ENCODE results near the gene KCNH2.
"Not testable (repeated sequence)": the region's sequence is repeated elsewhere in the genome, so short reads cannot be mapped to it uniquely, and the experiment has no call there.

KCNH2 gene, protein sequence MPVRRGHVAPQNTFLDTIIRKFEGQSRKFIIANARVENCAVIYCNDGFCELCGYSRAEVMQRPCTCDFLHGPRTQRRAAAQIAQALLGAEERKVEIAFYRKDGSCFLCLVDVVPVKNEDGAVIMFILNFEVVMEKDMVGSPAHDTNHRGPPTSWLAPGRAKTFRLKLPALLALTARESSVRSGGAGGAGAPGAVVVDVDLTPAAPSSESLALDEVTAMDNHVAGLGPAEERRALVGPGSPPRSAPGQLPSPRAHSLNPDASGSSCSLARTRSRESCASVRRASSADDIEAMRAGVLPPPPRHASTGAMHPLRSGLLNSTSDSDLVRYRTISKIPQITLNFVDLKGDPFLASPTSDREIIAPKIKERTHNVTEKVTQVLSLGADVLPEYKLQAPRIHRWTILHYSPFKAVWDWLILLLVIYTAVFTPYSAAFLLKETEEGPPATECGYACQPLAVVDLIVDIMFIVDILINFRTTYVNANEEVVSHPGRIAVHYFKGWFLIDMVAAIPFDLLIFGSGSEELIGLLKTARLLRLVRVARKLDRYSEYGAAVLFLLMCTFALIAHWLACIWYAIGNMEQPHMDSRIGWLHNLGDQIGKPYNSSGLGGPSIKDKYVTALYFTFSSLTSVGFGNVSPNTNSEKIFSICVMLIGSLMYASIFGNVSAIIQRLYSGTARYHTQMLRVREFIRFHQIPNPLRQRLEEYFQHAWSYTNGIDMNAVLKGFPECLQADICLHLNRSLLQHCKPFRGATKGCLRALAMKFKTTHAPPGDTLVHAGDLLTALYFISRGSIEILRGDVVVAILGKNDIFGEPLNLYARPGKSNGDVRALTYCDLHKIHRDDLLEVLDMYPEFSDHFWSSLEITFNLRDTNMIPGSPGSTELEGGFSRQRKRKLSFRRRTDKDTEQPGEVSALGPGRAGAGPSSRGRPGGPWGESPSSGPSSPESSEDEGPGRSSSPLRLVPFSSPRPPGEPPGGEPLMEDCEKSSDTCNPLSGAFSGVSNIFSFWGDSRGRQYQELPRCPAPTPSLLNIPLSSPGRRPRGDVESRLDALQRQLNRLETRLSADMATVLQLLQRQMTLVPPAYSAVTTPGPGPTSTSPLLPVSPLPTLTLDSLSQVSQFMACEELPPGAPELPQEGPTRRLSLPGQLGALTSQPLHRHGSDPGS

GRCh38 chr7:150978126-150978789 is at the start of gene KCNH2:
TSS of gene KCNH2 (minus strand) at chr7:150978321. CDS start at chr7:150977913, 408 bp downstream.
- no peak for DNase-seq
- in situ Hi-C loops (cut with MboI; ENCODE audit: low pct_unique_long_range_greater_than_20kb, low sequenced_read_pairs): no loop called here

GRCh38 chr7:151027728-151028130 is 49.6 kb upstream of the KCNH2 start:
- in situ Hi-C loops (cut with MboI; ENCODE audit: low pct_unique_long_range_greater_than_20kb, low sequenced_read_pairs); DNase-seq: not testable (repeated sequence)

- in situ Hi-C loops (cut with MboI; ENCODE audit: low pct_unique_long_range_greater_than_20kb, low sequenced_read_pairs); DNase-seq: not testable (repeated sequence)
Measured at GRCh38 chr7:151026771-151027727, 48.9 kb upstream of the KCNH2 start.

DNA sequence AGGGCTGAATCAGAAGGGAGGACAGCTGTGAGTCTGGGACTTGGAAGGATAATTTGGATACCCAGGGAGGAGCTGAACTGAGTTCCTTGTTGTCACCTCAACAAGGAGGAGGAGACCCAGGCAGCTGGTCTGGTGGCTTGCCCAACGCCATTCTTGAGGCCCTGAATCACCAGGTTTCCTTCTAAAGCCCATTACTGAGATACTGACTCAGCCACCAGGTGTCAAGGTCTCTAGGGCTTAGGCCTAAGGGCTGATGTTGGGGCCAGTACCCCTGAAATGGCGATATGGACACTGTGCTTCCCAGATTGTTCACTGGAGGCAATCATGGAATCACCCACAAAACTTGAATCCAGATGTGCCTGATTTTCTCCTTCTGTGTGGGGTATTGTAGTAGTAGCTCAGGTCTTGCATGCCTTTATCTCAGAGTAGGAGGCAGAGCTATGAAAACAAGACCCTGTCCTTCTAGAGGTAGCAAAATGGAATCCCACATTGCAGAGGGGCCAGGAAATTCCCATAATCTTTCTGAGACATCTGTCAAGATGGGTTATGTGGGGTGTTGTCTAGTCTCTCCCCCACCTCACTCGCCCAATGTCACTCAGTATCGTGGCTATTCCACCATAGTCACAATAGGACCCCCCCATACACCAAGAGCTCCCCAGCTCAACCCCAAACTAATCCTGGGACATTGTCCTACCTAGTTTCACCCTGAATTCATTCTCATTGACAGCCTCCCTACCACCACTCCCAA is 48.0 kb upstream of the KCNH2 start:
- DNase-seq: no peak
- in situ Hi-C loops (cut with MboI; ENCODE audit: low pct_unique_long_range_greater_than_20kb, low sequenced_read_pairs): no loop called here

GRCh38 chr7:151024435-151025056 is 46.4 kb upstream of the KCNH2 start, which contains the start of gene ATG9B:
TSS of gene ATG9B (minus strand) at chr7:151024494. CDS start at chr7:151024423, 71 bp downstream.
- DNase-seq: no peak

GRCh38 chr7:151023232-151023631 is 45.1 kb upstream of the KCNH2 start:
- in situ Hi-C loops (cut with MboI; ENCODE audit: low pct_unique_long_range_greater_than_20kb, low sequenced_read_pairs): no loop called here

More at GRCh38 chr7:151024435-151025056, 46.4 kb upstream of the KCNH2 start, which contains the start of gene ATG9B:
- in situ Hi-C loops (cut with MboI; ENCODE audit: low pct_unique_long_range_greater_than_20kb, low sequenced_read_pairs): no loop called here

DNA sequence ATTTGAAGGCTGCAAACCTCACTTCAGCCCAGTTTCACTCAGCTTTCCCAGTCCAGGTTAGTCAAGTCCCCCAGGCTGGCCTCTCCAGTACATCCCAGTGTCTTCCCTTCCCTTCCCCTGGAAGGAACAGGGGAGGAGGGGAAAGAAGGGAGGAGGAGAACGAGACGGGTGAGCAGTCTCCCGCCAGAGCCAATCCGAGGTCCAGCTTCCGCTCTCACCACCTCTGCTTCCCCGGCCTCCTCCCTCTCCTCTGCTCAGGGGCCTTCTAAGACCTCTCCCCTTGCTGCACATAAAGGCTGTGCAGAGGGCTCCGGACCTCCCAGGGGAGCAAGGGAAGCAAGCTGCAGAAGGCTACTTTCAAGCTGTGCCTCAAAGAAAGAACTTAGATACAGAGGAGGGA is 42.1 kb upstream of the KCNH2 start:
- no peak for DNase-seq
- in situ Hi-C loops (cut with MboI; ENCODE audit: low pct_unique_long_range_greater_than_20kb, low sequenced_read_pairs): no loop called here

More at GRCh38 chr7:151023232-151023631, 45.1 kb upstream of the KCNH2 start:
- DNase-seq: no peak

- in situ Hi-C loops (cut with MboI; ENCODE audit: low pct_unique_long_range_greater_than_20kb, low sequenced_read_pairs): no loop called here
- DNase-seq: no peak
Measured at GRCh38 chr7:151019130-151019447, 41.0 kb upstream of the KCNH2 start.

DNA sequence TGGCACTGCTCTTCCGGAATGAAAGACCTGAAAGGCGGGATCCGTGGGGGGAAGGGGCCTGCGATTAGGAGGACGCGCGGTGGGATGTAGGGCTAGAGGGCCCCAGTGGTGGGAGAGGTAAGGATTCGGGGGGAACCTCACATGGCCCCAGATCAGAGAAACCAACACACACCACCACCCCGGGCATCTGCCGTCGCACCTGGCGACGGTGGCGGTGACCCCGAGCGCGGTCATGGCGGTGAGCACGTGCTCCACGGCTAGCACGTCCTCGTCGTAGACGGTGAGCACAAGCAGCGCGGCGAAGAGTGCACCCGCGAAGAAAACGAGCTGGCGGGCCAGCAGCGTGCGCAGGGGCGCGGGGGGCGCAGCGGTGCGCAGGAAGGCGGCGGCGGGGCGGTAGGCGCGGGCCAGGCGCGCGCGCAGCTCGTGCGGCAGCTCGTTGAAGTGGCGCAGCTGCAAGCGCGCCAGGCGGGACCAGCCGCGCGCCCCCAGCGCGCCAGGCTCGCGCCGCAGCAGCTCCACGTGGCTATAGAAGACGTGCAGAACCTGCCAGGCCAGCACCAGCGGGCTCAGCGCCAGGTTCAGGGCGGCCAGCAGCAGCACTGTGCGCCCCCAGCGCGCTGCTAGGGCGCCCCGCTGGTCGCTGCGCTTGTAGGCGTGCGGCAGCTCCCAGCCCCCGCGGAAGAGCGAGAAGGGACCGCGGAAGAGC is 40.5 kb upstream of the KCNH2 start:
- no peak for DNase-seq
- in situ Hi-C loops (cut with MboI; ENCODE audit: low pct_unique_long_range_greater_than_20kb, low sequenced_read_pairs): no loop called here

GRCh38 chr7:151017953-151018420 is 39.9 kb upstream of the KCNH2 start:
- in situ Hi-C loops (cut with MboI; ENCODE audit: low pct_unique_long_range_greater_than_20kb, low sequenced_read_pairs): no loop called here

GRCh38 chr7:151017370-151017952 is 39.3 kb upstream of the KCNH2 start:
- in situ Hi-C loops (cut with MboI; ENCODE audit: low pct_unique_long_range_greater_than_20kb, low sequenced_read_pairs): no loop called here
- DNase-seq: no peak

More at GRCh38 chr7:151017953-151018420, 39.9 kb upstream of the KCNH2 start:
- peak; percentile 86 for DNase-seq

- no peak for DNase-seq
- in situ Hi-C loops (cut with MboI; ENCODE audit: low pct_unique_long_range_greater_than_20kb, low sequenced_read_pairs): no loop called here
Measured at GRCh38 chr7:151016942-151017341, 38.8 kb upstream of the KCNH2 start.

- in situ Hi-C loops (cut with MboI; ENCODE audit: low pct_unique_long_range_greater_than_20kb, low sequenced_read_pairs): no loop called here
- no peak for DNase-seq
Measured at GRCh38 chr7:151016505-151016904, 38.4 kb upstream of the KCNH2 start.

- in situ Hi-C loops (cut with MboI; ENCODE audit: low pct_unique_long_range_greater_than_20kb, low sequenced_read_pairs): no loop called here
- DNase-seq: no peak
Measured at GRCh38 chr7:151015967-151016366, 37.8 kb upstream of the KCNH2 start.

GRCh38 chr7:151014950-151015349 is 36.8 kb upstream of the KCNH2 start:
- no peak for DNase-seq
- in situ Hi-C loops (cut with MboI; ENCODE audit: low pct_unique_long_range_greater_than_20kb, low sequenced_read_pairs): no loop called here

Measured in KBM-7 (cell line).